K562 (cell line): ENCODE measurements around the gene AGPAT3. TPM values are rescaled to one million over a fixed set of nuclear protein-coding genes. Genes with fewer than 3 reads are reported as not detected.

ENCODE experiments used
- ARID2 ChIP-seq: fragments of 450-650 bp; IDR thresholded peaks from 2 replicates; pipeline ENCODE4 v1.6.1; 2017; ENCODE audit warnings: antibody characterized with exemption, mild to moderate bottlenecking
- CBFA2T2 ChIP-seq: fragments of 450-650 bp; conservative IDR thresholded peaks from 2 replicates; pipeline ENCODE4 v1.6.1; 2017; ENCODE audit warnings: mild to moderate bottlenecking
- CBFA2T3 ChIP-seq: fragments of 450-650 bp; IDR thresholded peaks from 2 replicates; pipeline ENCODE4 v1.6.1; 2017
- FOXK1 ChIP-seq: sonication (generic); formaldehyde crosslinking; IDR thresholded peaks from 2 replicates; pipeline ENCODE4 v1.8.0; 2022; ENCODE audit warnings: missing genetic modification reagents, mild to moderate bottlenecking, borderline replicate concordance
- HNRNPUL1 ChIP-seq: fragments of 200-400 bp; formaldehyde crosslinking; IDR thresholded peaks from 2 replicates; pipeline ENCODE4 v1.6.1; 2017; ENCODE audit warnings: low read length
- MAX ChIP-seq: sonication (generic); formaldehyde crosslinking; IDR thresholded peaks from 2 replicates; pipeline ENCODE4 v1.9.0; 2022; ENCODE audit warnings: mild to moderate bottlenecking, missing genetic modification reagents
- MYC ChIP-seq, 2 experiments: fragments of 250-450 bp in 1 of 2; sonication (Bioruptor Pico) in 1 of 2; IDR thresholded peaks; 2 replicates each; pipeline versions ENCODE4 v1.5.1 to v1.6.1; 2012 to 2021; ENCODE audit warnings: low read depth in 2 of 2, borderline replicate concordance in 1 of 2, improper control_type of control experiment in 1 of 2, low read length in 1 of 2, mild to moderate bottlenecking in 1 of 2, moderate library complexity in 1 of 2
- NFXL1 ChIP-seq: fragments of 450-650 bp; formaldehyde crosslinking; IDR thresholded peaks from 2 replicates; pipeline ENCODE4 v1.4.0; 2021; ENCODE audit warnings: mild to moderate bottlenecking
- NRF1 ChIP-seq, 2 experiments: fragments of 450-650 bp; IDR thresholded peaks in 1 of 2; conservative IDR thresholded peaks in 1 of 2; 2 replicates each; pipeline ENCODE4 v1.6.1; 2014; ENCODE audit warnings: mild to moderate bottlenecking in 2 of 2
- POLR2B ChIP-seq: fragments of 450-650 bp; IDR thresholded peaks from 2 replicates; pipeline ENCODE4 v1.6.1; 2018; ENCODE audit warnings: low read depth; ENCODE audit not compliant: partially characterized antibody
- RERE ChIP-seq: sonication (generic); formaldehyde crosslinking; IDR thresholded peaks from 2 replicates; pipeline ENCODE4 v1.8.0; 2023; ENCODE audit warnings: missing genetic modification reagents, mild to moderate bottlenecking, borderline replicate concordance
- SNRNP70 ChIP-seq: fragments of 200-400 bp; formaldehyde crosslinking; optimal IDR thresholded peaks from 2 replicates; pipeline ENCODE3; 2017; ENCODE audit warnings: low read depth, low read length
- TBP ChIP-seq: optimal IDR thresholded peaks from 2 replicates; pipeline ENCODE3; 2011; ENCODE audit warnings: low read depth, low read length, improper control_type of control experiment
- THAP12 ChIP-seq: fragments of 250-450 bp; sonication (Bioruptor Pico); IDR thresholded peaks from 2 replicates; pipeline ENCODE4 v1.9.0; 2021; ENCODE audit warnings: mild to moderate bottlenecking, inconsistent platforms
- THRB ChIP-seq: fragments of 450-650 bp; formaldehyde crosslinking; conservative IDR thresholded peaks from 2 replicates; pipeline ENCODE4 v1.4.0; 2022; ENCODE audit warnings: mild to moderate bottlenecking, missing genetic modification characterization
- ZC3H4 ChIP-seq: sonication (generic); formaldehyde crosslinking; IDR thresholded peaks from 2 replicates; pipeline ENCODE4 v1.9.0; 2021; ENCODE audit warnings: missing genetic modification reagents, borderline replicate concordance
- polyA plus RNA-seq, 8 experiments: library from polyadenylated mRNA; depleted of rRNA in 4 of 8; stranded (reverse) in 5 of 8; unstranded in 3 of 8; fragments of >200 nt; fragmentation: Nextera tagmentation in 2 of 8; fragmentation: Illumina TruSeq in 1 of 8; extraction: Ambion mirVana in 2 of 8; extraction: Trizol in 1 of 8; gene quantifications; 2 replicates each; pipeline versions ENCODE4 v1.2.1 to v1.2.3, GENCODE V29; 2011 to 2014; ENCODE audit warnings: inconsistent platforms in 1 of 8, missing spikeins in 1 of 8
- total RNA-seq, 7 experiments: library from RNA; depleted of rRNA in 6 of 7; stranded (reverse); fragments of >200 nt in 6 of 7; fragmentation: Illumina TruSeq in 2 of 7; extraction: Trizol in 2 of 7; gene quantifications; 2 replicates each; pipeline versions ENCODE4 v1.2.1 to v1.2.3, GENCODE V29; 2011 to 2021; ENCODE audit warnings: low replicate concordance in 1 of 7

Gene AGPAT3
- total and polyA plus RNA-seq, 9 of the 15 experiments (the other 6 are each of a cell fraction or from before 2014, with no cell fraction given) = 1.5 to 88.4 (median 35.7) TPM

- peak; percentile 79 for TF ChIP-seq THAP12 (CRISPR knock-in tag)
- TF ChIP-seq CBFA2T2 = 0 out of 2 replicates have a peak, but pooled peaks have one; percentile 12
- TF ChIP-seq RERE (CRISPR knock-in tag) = no peak
- TF ChIP-seq ARID2 = no peak
- peak; percentile 45 for TF ChIP-seq POLR2B
- TF ChIP-seq MYC (IDR thresholded peaks at IDR 0.05; ENCODE audit: low read depth, low read length) = peak; percentile 73
- no peak for TF ChIP-seq MYC (CRISPR knock-in tag; IDR thresholded peaks at IDR 0.05; ENCODE audit: borderline replicate concordance, low read depth)
- no peak for TF ChIP-seq THRB (CRISPR knock-in tag)
- peak; percentile 32; the same call in 1 of the 2 replicates for TF ChIP-seq FOXK1 (CRISPR knock-in tag)
- TF ChIP-seq SNRNP70 = no peak
- TF ChIP-seq ZC3H4 (CRISPR knock-in tag) = peak; percentile 93
- peak; percentile 77 to 78 for TF ChIP-seq NRF1 (conservative IDR thresholded peaks at IDR 0.05 in 1 of 2, IDR thresholded peaks at IDR 0.05 in 1 of 2)
- TF ChIP-seq MAX (CRISPR knock-in tag) = peak; percentile 81
- TF ChIP-seq TBP = peak; percentile 35
- no peak for TF ChIP-seq CBFA2T3
- no peak for TF ChIP-seq HNRNPUL1
- TF ChIP-seq NFXL1 = no peak
Observed at GRCh38 chr21:43864313-43864961, 586 bp upstream of the AGPAT3 start (continued).
